OCI-M2 (cell line): ENCODE data around the gene PPIG.
"Not testable (repeated sequence)": the region's sequence is repeated elsewhere in the genome, so short reads cannot be mapped to it uniquely, and the experiment has no call there.

Experiments
- DNase-seq: peaks from one replicate; lab custom pipeline; 2025; ENCODE audit not compliant: unreplicated experiment; lab: John Stamatoyannopoulos, UW

PPIG gene

GRCh38 chr2:169585673-169586072 is 1.5 kb downstream of the PPIG start:
- DNase-seq = no peak

GRCh38 chr2:169590804-169591203 is 6.7 kb downstream of the PPIG start:
- DNase-seq = no peak

- DNase-seq = not testable (repeated sequence)
Measured at GRCh38 chr2:169596546-169596945, 12.4 kb downstream of the PPIG start.

- no peak for DNase-seq
Measured at GRCh38 chr2:169598982-169599381, 14.8 kb downstream of the PPIG start.

GRCh38 chr2:169599568-169599967 is 15.4 kb downstream of the PPIG start:
- no peak for DNase-seq

- DNase-seq = no peak
Measured at GRCh38 chr2:169609264-169609663, 25.1 kb downstream of the PPIG start.

- DNase-seq = no peak
Measured at GRCh38 chr2:169613876-169614275, 29.7 kb downstream of the PPIG start.

- not testable (repeated sequence) for DNase-seq
Measured at GRCh38 chr2:169615982-169616381, 31.8 kb downstream of the PPIG start.

- no peak for DNase-seq
Measured at GRCh38 chr2:169619946-169620345, 35.8 kb downstream of the PPIG start.

GRCh38 chr2:169620509-169620908 is 36.4 kb downstream of the PPIG start:
- no peak for DNase-seq

GRCh38 chr2:169623235-169623634 is 39.1 kb downstream of the PPIG start:
- DNase-seq = no peak

GRCh38 chr2:169625781-169626180 is 41.6 kb downstream of the PPIG start:
- DNase-seq = no peak

- no peak for DNase-seq
Measured at GRCh38 chr2:169636440-169637097, 52.4 kb downstream of the PPIG start.

- no peak for DNase-seq
Measured at GRCh38 chr2:169637620-169638019, 53.5 kb downstream of the PPIG start.

- no peak for DNase-seq
Measured at GRCh38 chr2:169640104-169640503, 56.0 kb downstream of the PPIG start.

- DNase-seq = no peak
Measured at GRCh38 chr2:169641464-169641863, 57.3 kb downstream of the PPIG start.

GRCh38 chr2:169644173-169644572 is 60.0 kb downstream of the PPIG start:
- no peak for DNase-seq

- no peak for DNase-seq
Measured at GRCh38 chr2:169647496-169647895, 63.3 kb downstream of the PPIG start.

- DNase-seq = no peak
Measured at GRCh38 chr2:169649278-169649677, 65.1 kb downstream of the PPIG start.

- no peak for DNase-seq
Measured at GRCh38 chr2:169653636-169654035, 69.5 kb downstream of the PPIG start.

- no peak for DNase-seq
Measured at GRCh38 chr2:169656164-169656563, 72.0 kb downstream of the PPIG start.

GRCh38 chr2:169658877-169659276 is 74.7 kb downstream of the PPIG start:
- DNase-seq = no peak

GRCh38 chr2:169659320-169659719 is 75.2 kb downstream of the PPIG start:
- DNase-seq = no peak
